H1 (cell line): ENCODE results near the gene IGSF11. TPM values are rescaled to one million over a fixed set of nuclear protein-coding genes. Genes with fewer than 3 reads are reported as not detected.

Experiments used
- CTCF ChIA-PET: fragments of 300-600 bp; sonication (Branson Sonifier 250); formaldehyde crosslinking; loops from one replicate; lab custom pipeline; 2021; ENCODE audit not compliant: partially characterized antibody; lab: Charles Lee
- POLR2A ChIA-PET: fragments of 300-600 bp; sonication (Branson Sonifier 250); formaldehyde crosslinking; loops from one replicate; lab custom pipeline; 2021; ENCODE audit warnings: inconsistent platforms; ENCODE audit not compliant: partially characterized antibody; lab: Charles Lee
- DNase-seq, 2 experiments: peaks; one replicate each; pipeline versions ENCODE4 v3.0.0 to v3.0.0-alpha.2; 2010 to 2022; ENCODE audit warnings: low spot score in 2 of 2, low read depth in 1 of 2, mixed read lengths in 1 of 2
- FAIRE-seq: peaks from 2 replicates; lab custom pipeline; 2011; peaks lifted over from hg19 to GRCh38; lab: Jason Lieb, UNC
- H2AFZ ChIP-seq: 2 replicates; pipeline ENCODE4 v1.8.1; 2012; ENCODE audit warnings: low read length, inconsistent platforms
- H2AK5ac ChIP-seq: 2 replicates; pipeline ENCODE4 v1.6.1; 2013; ENCODE audit warnings: low read depth, low read length
- H2BK120ac ChIP-seq: replicated peaks from 2 replicates; pipeline ENCODE3; 2013; ENCODE audit warnings: low read depth, low read length, inconsistent platforms
- H2BK12ac ChIP-seq: 2 replicates; pipeline ENCODE4 v1.6.1; 2013; ENCODE audit warnings: low read depth, low read length
- H2BK15ac ChIP-seq: 2 replicates; pipeline ENCODE4 v1.6.1; 2013; ENCODE audit warnings: low read length
- H2BK20ac ChIP-seq: 2 replicates; pipeline ENCODE4 v1.6.1; 2013; ENCODE audit warnings: low read length
- H2BK5ac ChIP-seq: 2 replicates; pipeline ENCODE4 v1.6.1; 2013; ENCODE audit warnings: low read depth, low read length
- H3K14ac ChIP-seq: 2 replicates; pipeline ENCODE4 v1.6.1; 2013; ENCODE audit warnings: inconsistent platforms; ENCODE audit not compliant: insufficient read length
- H3K18ac ChIP-seq: 2 replicates; pipeline ENCODE4 v1.6.1; 2013; ENCODE audit warnings: low read length; ENCODE audit errors: extremely low read depth
- H3K23ac ChIP-seq: 2 replicates; pipeline ENCODE4 v1.6.1; 2013; ENCODE audit warnings: inconsistent platforms; ENCODE audit not compliant: insufficient read length
- H3K23me2 ChIP-seq: 2 replicates; pipeline ENCODE4 v1.6.1; 2013; ENCODE audit warnings: low read depth, low read length
- H3K27ac ChIP-seq: 2 replicates; pipeline ENCODE4 v1.6.1; 2011; ENCODE audit warnings: low read depth, low read length, inconsistent platforms
- H3K27me3 ChIP-seq, 4 experiments: replicated peaks in 1 of 4; 1 replicate in 1 of 4; 2 replicates in 3 of 4; pipeline versions ENCODE4 v1.6.1 to v1.8.1; 2011 to 2013; ENCODE audit warnings: low read length in 3 of 4, mild to moderate bottlenecking in 3 of 4, inconsistent platforms in 2 of 4, mixed read lengths in 2 of 4, moderate library complexity in 1 of 4; ENCODE audit not compliant: control insufficient read depth in 3 of 4, insufficient read depth in 3 of 4; ENCODE audit errors: extremely low read depth in 1 of 4
- H3K36me3 ChIP-seq, 4 experiments: 2 replicates each; pipeline versions ENCODE4 v1.6.1 to v1.8.1; 2011 to 2013; ENCODE audit warnings: mild to moderate bottlenecking in 4 of 4, low read length in 3 of 4, moderate library complexity in 2 of 4, control low read depth in 1 of 4, inconsistent platforms in 1 of 4; ENCODE audit not compliant: insufficient read depth in 4 of 4, control insufficient read depth in 2 of 4
- H3K4ac ChIP-seq: replicated peaks from 2 replicates; pipeline ENCODE3; 2013; ENCODE audit warnings: low read length, low read depth, mixed read lengths, inconsistent platforms; ENCODE audit not compliant: insufficient read length
- H3K4me1 ChIP-seq, 4 experiments: replicated peaks in 1 of 4; 1 replicate in 1 of 4; 2 replicates in 3 of 4; pipeline versions ENCODE4 v1.6.1 to v1.8.1; 2011 to 2013; ENCODE audit warnings: low read length in 3 of 4, inconsistent platforms in 2 of 4, mixed read lengths in 1 of 4; ENCODE audit not compliant: insufficient read depth in 4 of 4, control insufficient read depth in 3 of 4
- H3K4me2 ChIP-seq, 2 experiments: 2 replicates each; pipeline versions ENCODE4 v1.6.1 to v1.8.1; 2011 to 2013; ENCODE audit warnings: low read depth in 2 of 2, low read length in 2 of 2, control low read depth in 1 of 2, inconsistent platforms in 1 of 2, mild to moderate bottlenecking in 1 of 2; ENCODE audit not compliant: insufficient read depth in 1 of 2
- H3K4me3 ChIP-seq, 4 experiments: fragments of 200-600, 300-600 bp in 1 of 4; sonication (generic), shearing (Covaris generic), sonication (Bioruptor Twin) in 1 of 4; 2 replicates each; pipeline versions ENCODE4 v1.5.1 to v1.8.1; 2011 to 2016; ENCODE audit warnings: low read length in 4 of 4, low read depth in 3 of 4, control low read depth in 2 of 4, inconsistent platforms in 2 of 4, mild to moderate bottlenecking in 2 of 4, mixed read lengths in 1 of 4, moderate library complexity in 1 of 4; ENCODE audit not compliant: insufficient read depth in 2 of 4; ENCODE audit errors: extremely low read depth in 1 of 4
- H3K56ac ChIP-seq: replicated peaks from 2 replicates; pipeline ENCODE3; 2013; ENCODE audit warnings: low read depth, mild to moderate bottlenecking, mixed read lengths, low read length, inconsistent platforms; ENCODE audit not compliant: insufficient read length
- H3K79me1 ChIP-seq: 2 replicates; pipeline ENCODE4 v1.6.1; 2013; ENCODE audit warnings: low read depth, low read length, control low read depth
- H3K79me2 ChIP-seq, 2 experiments: 2 replicates each; pipeline versions ENCODE4 v1.6.1 to v1.8.1; 2012 to 2013; ENCODE audit warnings: low read length in 2 of 2, mild to moderate bottlenecking in 2 of 2, inconsistent platforms in 1 of 2; ENCODE audit not compliant: insufficient read depth in 2 of 2, control insufficient read depth in 1 of 2
- H3K9ac ChIP-seq, 4 experiments: replicated peaks in 1 of 4; 1 replicate in 1 of 4; 2 replicates in 3 of 4; pipeline versions ENCODE4 v1.6.1 to v1.8.1; 2011 to 2013; ENCODE audit warnings: low read depth in 3 of 4, low read length in 3 of 4, control low read depth in 2 of 4, mild to moderate bottlenecking in 2 of 4, moderate library complexity in 2 of 4, inconsistent platforms in 1 of 4; ENCODE audit errors: extremely low read depth in 1 of 4
- H3K9me3 ChIP-seq, 2 experiments: 2 replicates each; pipeline versions ENCODE4 v1.6.1 to v1.8.1; 2012 to 2013; ENCODE audit warnings: mild to moderate bottlenecking in 2 of 2, moderate library complexity in 2 of 2, control low read depth in 1 of 2, inconsistent platforms in 1 of 2, low read depth in 1 of 2, low read length in 1 of 2, mixed read lengths in 1 of 2; ENCODE audit not compliant: insufficient read depth in 2 of 2
- H4K20me1 ChIP-seq, 2 experiments: replicated peaks in 1 of 2; 2 replicates each; pipeline versions ENCODE3 to v1.8.1; 2011 to 2013; ENCODE audit warnings: inconsistent platforms in 2 of 2, low read length in 2 of 2, mild to moderate bottlenecking in 1 of 2; ENCODE audit not compliant: insufficient read depth in 2 of 2, control insufficient read depth in 1 of 2
- H4K5ac ChIP-seq: 2 replicates; pipeline ENCODE4 v1.6.1; 2013; ENCODE audit warnings: low read length, low read depth, mixed read lengths, inconsistent platforms; ENCODE audit not compliant: insufficient read length
- H4K8ac ChIP-seq: 2 replicates; pipeline ENCODE4 v1.8.0; 2013; ENCODE audit warnings: mild to moderate bottlenecking, moderate library complexity, low read length, inconsistent platforms; ENCODE audit not compliant: insufficient read depth; ENCODE audit errors: extremely low read depth
- H4K91ac ChIP-seq: replicated peaks from 2 replicates; pipeline ENCODE3; 2013; ENCODE audit warnings: low read length, mixed read lengths, inconsistent platforms; ENCODE audit not compliant: insufficient read length
- ATF3 ChIP-seq: IDR thresholded peaks from 2 replicates; pipeline ENCODE4 v1.6.1; 2011; ENCODE audit warnings: low read depth, mild to moderate bottlenecking, low read length; ENCODE audit not compliant: insufficient read depth
- BRCA1 ChIP-seq: IDR thresholded peaks from 2 replicates; pipeline ENCODE4 v1.6.1; 2012; ENCODE audit warnings: low read depth, low read length, improper control_type of control experiment
- CBX8 ChIP-seq: fragments of 300-800, 300-1000 bp; sonication (generic); IDR thresholded peaks from 2 replicates; pipeline ENCODE4 v1.7.1; 2016; ENCODE audit warnings: low read depth, low read length, borderline replicate concordance
- CHD2 ChIP-seq: IDR thresholded peaks from 2 replicates; pipeline ENCODE4 v1.6.1; 2012; ENCODE audit warnings: low read length, improper control_type of control experiment
- CTBP2 ChIP-seq: IDR thresholded peaks from 2 replicates; pipeline ENCODE4 v1.7.0; 2011; ENCODE audit warnings: borderline replicate concordance, mild to moderate bottlenecking, moderate library complexity, mixed read lengths, low read length; ENCODE audit not compliant: insufficient read depth, insufficient read length
- E2F6 ChIP-seq: IDR thresholded peaks from 2 replicates; pipeline ENCODE4 v1.6.1; 2012; ENCODE audit warnings: inconsistent platforms
- HDAC6 ChIP-seq: IDR thresholded peaks from one replicate; pipeline ENCODE4 v1.7.1; 2012; ENCODE audit warnings: low read depth, mild to moderate bottlenecking, inconsistent platforms, low read length, moderate library complexity
- MAFK ChIP-seq: IDR thresholded peaks from 2 replicates; pipeline ENCODE4 v1.6.1; 2012; ENCODE audit warnings: low read depth, mild to moderate bottlenecking, improper control_type of control experiment, low read length
- NRF1 ChIP-seq: IDR thresholded peaks from 2 replicates; pipeline ENCODE4 v1.6.1; 2011; ENCODE audit warnings: mild to moderate bottlenecking, low read depth, low read length, improper control_type of control experiment
- POU5F1 ChIP-seq: IDR thresholded peaks from 2 replicates; pipeline ENCODE4 v1.6.1; 2011; ENCODE audit warnings: low read depth, mild to moderate bottlenecking, low read length, moderate library complexity
- RBBP5 ChIP-seq: IDR thresholded peaks from 2 replicates; pipeline ENCODE4 v1.7.1; 2012; ENCODE audit warnings: low read depth, mild to moderate bottlenecking, inconsistent platforms, low read length, moderate library complexity, borderline replicate concordance
- SIX5 ChIP-seq: IDR thresholded peaks from 2 replicates; pipeline ENCODE4 v1.6.1; 2011; ENCODE audit warnings: mild to moderate bottlenecking, low read depth, low read length
- SRF ChIP-seq: IDR thresholded peaks from 2 replicates; pipeline ENCODE4 v1.6.1; 2011; ENCODE audit warnings: mild to moderate bottlenecking, low read depth, low read length, moderate library complexity
- TAF7 ChIP-seq: optimal IDR thresholded peaks from 2 replicates; pipeline ENCODE3; 2011; ENCODE audit warnings: low read depth, mild to moderate bottlenecking, inconsistent platforms, low read length, moderate library complexity, borderline replicate concordance
- WGBS, 2 experiments: shearing (Covaris generic) in 1 of 2; methylation state at CpG; one replicate each; pipeline versions ENCODE4 v1.1.6 to v1.1.7; 2013 to 2015; ENCODE audit warnings: low lambda C conversion rate in 2 of 2, mixed read lengths in 2 of 2, inconsistent platforms in 1 of 2, low coverage in 1 of 2, missing lambda C conversion rate in 1 of 2; ENCODE audit not compliant: insufficient replicate concordance in 2 of 2, insufficient coverage in 1 of 2, insufficient read length in 1 of 2; ENCODE audit errors: extremely low coverage in 1 of 2, missing lambda C conversion rate in 1 of 2; 5-methylcytosine and 5-hydroxymethylcytosine counted together
- polyA plus RNA-seq, 7 experiments: library from polyadenylated mRNA; depleted of rRNA in 3 of 7; stranded (reverse) in 5 of 7; unstranded in 2 of 7; fragments of >200 nt in 5 of 7; fragments of 200-250 nt in 2 of 7; gene quantifications; 1 replicate in 5 of 7; 2 replicates in 1 of 7; 4 replicates in 1 of 7; pipeline versions ENCODE4 v1.2.1 to v1.2.3, GENCODE V29; 2011 to 2013; ENCODE audit warnings: missing spikeins in 2 of 7, mixed read lengths in 2 of 7
- total RNA-seq: library from RNA; stranded (reverse); fragmentation: NEBNext Ultra II Directional; extraction: Animal tissue kit (Norgen Biotek cat#: 25700); gene quantifications from 2 replicates; pipeline ENCODE4 v1.2.1, GENCODE V29; 2021

Gene IGSF11
- total and polyA plus RNA-seq, 2 of the 8 experiments (the other 6 are each of a cell fraction or from before 2014, with no cell fraction given), result 1.1 to 4.1 TPM

- H2BK12ac ChIP-seq, result no peak overlapping the region
- no peak overlapping the region for H2BK20ac ChIP-seq
- no peaks in the 10 kb centered on the region for H3K79me2 ChIP-seq
- no peak overlapping the region for H3K4me2 ChIP-seq
- H2BK120ac ChIP-seq, result no peak overlapping the region
- 84% methylated on average over 3 of the region's 3 CpGs; no CpG with 5 or more reads in 1 of the 2 experiments for WGBS, 2 experiments
- no peak overlapping the region for H3K4me3 ChIP-seq
- no peaks in the 10 kb centered on the region for H3K27me3 ChIP-seq
- no peak overlapping the region for H3K4ac ChIP-seq
- no peak overlapping the region for H4K91ac ChIP-seq
- no peak overlapping the region for H3K23ac ChIP-seq
- no peak overlapping the region for H2BK15ac ChIP-seq
- FAIRE-seq (no peak), DNase-seq (no peak)
- POLR2A ChIA-PET, result no interaction called here
- H2BK5ac ChIP-seq, result no peak overlapping the region
- no peak overlapping the region for H3K14ac ChIP-seq
- no peak overlapping the region; the same call in 1 of the 2 replicates for H4K8ac ChIP-seq
- H3K18ac ChIP-seq, result no peak overlapping the region
- no peaks in the 10 kb centered on the region for H3K36me3 ChIP-seq
- no peak overlapping the region for H2AK5ac ChIP-seq
- no peaks in the 10 kb centered on the region for H3K79me1 ChIP-seq
- no peak overlapping the region for H3K9ac ChIP-seq
- H2AFZ ChIP-seq, result no peak overlapping the region
- H4K20me1 ChIP-seq, result no peaks in the 10 kb centered on the region
- no peak overlapping the region for H3K27ac ChIP-seq
- H3K23me2 ChIP-seq, result no peaks in the 10 kb centered on the region
- H3K4me1 ChIP-seq, result peaks cover 0 to 11% (median 10%) of the 10 kb centered on the region in 4 experiments; a peak in 3 of 7 replicates
- CTCF ChIA-PET, result interaction anchor here (0.6 kb wide), 1 partner anchor 17 kb away, joined by 3 read pairs; no protein-coding TSS in a partner anchor
- H3K56ac ChIP-seq, result no peak overlapping the region
- no peak overlapping the region for H4K5ac ChIP-seq
- no peaks in the 10 kb centered on the region for H3K9me3 ChIP-seq
- no peak for TF ChIP-seq E2F6
- no peak for TF ChIP-seq SRF
- no peak for TF ChIP-seq ATF3
- TF ChIP-seq POU5F1, result no peak
- TF ChIP-seq HDAC6, result no peak
- no peak for TF ChIP-seq NRF1
- TF ChIP-seq TAF7, result no peak
- TF ChIP-seq CBX8, result no peak
- no peak for TF ChIP-seq SIX5
- TF ChIP-seq MAFK, result no peak
- TF ChIP-seq CTBP2, result no peak
- TF ChIP-seq RBBP5, result no peak
- TF ChIP-seq BRCA1, result no peak
- TF ChIP-seq CHD2, result no peak
Observed at GRCh38 chr3:118973050-118973449, 61.6 kb downstream of the IGSF11 start.
